DOHH2 (cell line): ENCODE measurements around the gene EIF2S1.
"Not testable (repeated sequence)": the region's sequence is repeated elsewhere in the genome, so short reads cannot be mapped to it uniquely, and the experiment has no call there.

Experiments
- H3F3A ChIP-seq: fragments of 200-600 bp; sonication (generic), shearing (Covaris generic); 2 replicates; pipeline ENCODE4 v1.6.0; 2016; ENCODE audit warnings: antibody characterized with exemption, mild to moderate bottlenecking; ENCODE audit not compliant: control insufficient read depth, insufficient read depth
- H3K27ac ChIP-seq: fragments of 200-600 bp; sonication (generic); 2 replicates; pipeline ENCODE4 v1.5.1; 2014; ENCODE audit warnings: low read depth, mild to moderate bottlenecking, low read length, moderate library complexity
- H3K27me3 ChIP-seq: fragments of 200-600 bp; sonication (generic); 2 replicates; pipeline ENCODE4 v1.6.1; 2014; ENCODE audit warnings: mild to moderate bottlenecking, low read length, mixed read lengths; ENCODE audit not compliant: control insufficient read depth
- H3K36me3 ChIP-seq: fragments of 200-600 bp; sonication (generic); 2 replicates; pipeline ENCODE4 v1.6.1; 2014; ENCODE audit warnings: mild to moderate bottlenecking, low read length, moderate library complexity, mixed read lengths; ENCODE audit not compliant: control insufficient read depth
- H3K4me1 ChIP-seq: fragments of 200-600 bp; sonication (generic); 2 replicates; pipeline ENCODE4 v1.6.1; 2014; ENCODE audit warnings: mild to moderate bottlenecking, low read length, mixed read lengths; ENCODE audit not compliant: control insufficient read depth
- H3K4me2 ChIP-seq: fragments of 200-600 bp; sonication (generic); 2 replicates; pipeline ENCODE4 v1.6.0; 2014; ENCODE audit warnings: mild to moderate bottlenecking, low read length, moderate library complexity
- H3K4me3 ChIP-seq: fragments of 200-600 bp; sonication (generic); 2 replicates; pipeline ENCODE4 v1.5.1; 2014; ENCODE audit warnings: mild to moderate bottlenecking, low read length, mixed read lengths
- H3K79me2 ChIP-seq: fragments of 200-600 bp; sonication (generic); 2 replicates; pipeline ENCODE4 v1.6.1; 2014; ENCODE audit warnings: mild to moderate bottlenecking, low read length, mixed read lengths; ENCODE audit not compliant: control insufficient read depth
- H3K9me2 ChIP-seq: fragments of 200-600 bp; sonication (generic); replicated peaks from 2 replicates; pipeline ENCODE4 v1.6.1; 2014; ENCODE audit warnings: mild to moderate bottlenecking, low read length, mixed read lengths; ENCODE audit not compliant: control insufficient read depth
- H3K9me3 ChIP-seq: fragments of 200-600 bp; sonication (generic); 2 replicates; pipeline ENCODE4 v1.6.1; 2014; ENCODE audit warnings: antibody characterized with exemption, low read length, mixed read lengths; ENCODE audit not compliant: control insufficient read depth, insufficient read depth
- H4K20me1 ChIP-seq: fragments of 200-600 bp; sonication (generic); 2 replicates; pipeline ENCODE4 v1.6.0; 2014; ENCODE audit warnings: low read depth, mild to moderate bottlenecking, antibody characterized with exemption, low read length, moderate library complexity; ENCODE audit not compliant: control insufficient read depth, insufficient read depth
- EZH2phosphoT487 ChIP-seq: fragments of 200-600 bp; sonication (generic); IDR thresholded peaks from 2 replicates; pipeline ENCODE4 v1.6.1; 2017; ENCODE audit warnings: borderline replicate concordance, mild to moderate bottlenecking, antibody characterized with exemption, low read length, moderate library complexity, mixed read lengths
- TF ChIP-seq, protein P1 (sequence below): fragments of 200-600 bp; sonication (generic); IDR thresholded peaks from one replicate; pipeline ENCODE4 v1.5.1; 2014; ENCODE audit warnings: antibody characterized with exemption, mild to moderate bottlenecking, low read depth, low read length; ENCODE audit not compliant: poor library complexity, severe bottlenecking

Gene EIF2S1

DNA sequence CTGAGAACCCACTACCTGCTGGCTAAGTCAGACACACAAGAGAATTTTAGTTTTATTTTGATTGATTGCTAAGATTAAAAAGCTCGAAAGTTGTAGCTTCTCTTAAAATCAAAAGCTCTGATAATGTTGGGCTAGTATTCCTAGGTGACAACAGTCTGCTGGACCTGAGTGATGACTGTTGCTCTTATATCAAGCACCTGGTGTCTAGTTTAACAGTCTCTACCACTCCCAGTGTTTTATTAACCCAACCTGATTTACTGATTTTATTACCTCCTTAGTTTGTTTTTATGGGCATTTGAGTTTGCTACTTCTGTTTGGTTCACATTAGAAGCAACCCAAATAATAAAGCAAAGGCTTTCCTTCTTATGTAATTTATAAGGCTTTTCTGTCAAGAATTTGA is 42.3 kb upstream of the EIF2S1 start:
- Histone ChIP-seq H4K20me1 (no peaks in the 10 kb centered on the region), H3K27ac (no peak overlapping the region), H3K4me1 (no peaks in the 10 kb centered on the region), H3K4me3 (no peak overlapping the region), H3K36me3 (0 out of 2 replicates have a peak, but pooled peaks cover 3% of the 10 kb centered on the region), H3K4me2 (no peak overlapping the region), H3K27me3 (no peaks in the 10 kb centered on the region), H3K9me3 (no peaks in the 10 kb centered on the region), H3K9me2 (no peaks in the 10 kb centered on the region), H3F3A (no peaks in the 10 kb centered on the region), H3K79me2 (no peaks in the 10 kb centered on the region)
- TF ChIP-seq, protein P1, sequence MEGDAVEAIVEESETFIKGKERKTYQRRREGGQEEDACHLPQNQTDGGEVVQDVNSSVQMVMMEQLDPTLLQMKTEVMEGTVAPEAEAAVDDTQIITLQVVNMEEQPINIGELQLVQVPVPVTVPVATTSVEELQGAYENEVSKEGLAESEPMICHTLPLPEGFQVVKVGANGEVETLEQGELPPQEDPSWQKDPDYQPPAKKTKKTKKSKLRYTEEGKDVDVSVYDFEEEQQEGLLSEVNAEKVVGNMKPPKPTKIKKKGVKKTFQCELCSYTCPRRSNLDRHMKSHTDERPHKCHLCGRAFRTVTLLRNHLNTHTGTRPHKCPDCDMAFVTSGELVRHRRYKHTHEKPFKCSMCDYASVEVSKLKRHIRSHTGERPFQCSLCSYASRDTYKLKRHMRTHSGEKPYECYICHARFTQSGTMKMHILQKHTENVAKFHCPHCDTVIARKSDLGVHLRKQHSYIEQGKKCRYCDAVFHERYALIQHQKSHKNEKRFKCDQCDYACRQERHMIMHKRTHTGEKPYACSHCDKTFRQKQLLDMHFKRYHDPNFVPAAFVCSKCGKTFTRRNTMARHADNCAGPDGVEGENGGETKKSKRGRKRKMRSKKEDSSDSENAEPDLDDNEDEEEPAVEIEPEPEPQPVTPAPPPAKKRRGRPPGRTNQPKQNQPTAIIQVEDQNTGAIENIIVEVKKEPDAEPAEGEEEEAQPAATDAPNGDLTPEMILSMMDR: no peak
- TF ChIP-seq EZH2phosphoT487: no peak

- H3F3A ChIP-seq: no peaks in the 10 kb centered on the region
- H3K27me3 ChIP-seq: no peaks in the 10 kb centered on the region
- no peaks in the 10 kb centered on the region for H3K9me3 ChIP-seq
- no peak overlapping the region for H3K4me3 ChIP-seq
- no peak overlapping the region for H3K27ac ChIP-seq
- no peaks in the 10 kb centered on the region for H3K79me2 ChIP-seq
- peaks cover 6% of the 10 kb centered on the region; the same call in 1 of the 2 replicates for H3K36me3 ChIP-seq
- no peaks in the 10 kb centered on the region for H3K9me2 ChIP-seq
- no peaks in the 10 kb centered on the region for H3K4me1 ChIP-seq
- no peak overlapping the region for H3K4me2 ChIP-seq
- H4K20me1 ChIP-seq: no peaks in the 10 kb centered on the region
- TF ChIP-seq, protein P1: no peak
- no peak for TF ChIP-seq EZH2phosphoT487
Measured at GRCh38 chr14:67319142-67319541, 41.0 kb upstream of the EIF2S1 start.

GRCh38 chr14:67329666-67330065 is 30.5 kb upstream of the EIF2S1 start:
- not testable (repeated sequence) for H3K27ac ChIP-seq, H3K4me1 ChIP-seq, H4K20me1 ChIP-seq, H3K4me2 ChIP-seq, H3K79me2 ChIP-seq, H3K9me3 ChIP-seq, H3K4me3 ChIP-seq, H3F3A ChIP-seq, H3K27me3 ChIP-seq, H3K9me2 ChIP-seq
- peaks cover 17% of the 10 kb centered on the region for H3K36me3 ChIP-seq

- Histone ChIP-seq H3K27me3 (no peaks in the 10 kb centered on the region), H3K27ac (no peak overlapping the region), H3K4me3 (no peak overlapping the region), H3K79me2 (no peaks in the 10 kb centered on the region), H3K4me1 (no peaks in the 10 kb centered on the region), H3K4me2 (no peak overlapping the region), H4K20me1 (no peaks in the 10 kb centered on the region), H3K9me3 (no peaks in the 10 kb centered on the region), H3F3A (no peaks in the 10 kb centered on the region), H3K36me3 (peaks cover 27% of the 10 kb centered on the region), H3K9me2 (no peaks in the 10 kb centered on the region)
- TF ChIP-seq EZH2phosphoT487: no peak
- TF ChIP-seq, protein P1: no peak
Measured at GRCh38 chr14:67331368-67332125, 28.6 kb upstream of the EIF2S1 start.
